Fibroblast of peridontal ligament (primary cell): ENCODE data around the gene ZNF593OS.

ENCODE experiments used
- DNase-seq: peaks from one replicate; pipeline ENCODE4 v3.0.0-alpha.2; 2010; ENCODE audit errors: extremely low read depth

The ZNF593OS gene

GRCh38 chr1:26171084-26172072 lies at the start of gene ZNF593OS:
Gene ZNF593OS, minus strand, starts transcription at chr1:26171832. Its CDS starts 171 bp downstream, at chr1:26171661.
- DNase-seq: no peak

- no peak for DNase-seq
Observed at GRCh38 chr1:26221094-26221493, 49.5 kb upstream of the ZNF593OS start.

GRCh38 chr1:26220199-26220912 lies 48.7 kb upstream of the ZNF593OS start:
- no peak for DNase-seq

- no peak for DNase-seq
Observed at GRCh38 chr1:26218906-26219494, 47.4 kb upstream of the ZNF593OS start.

- no peak for DNase-seq
Observed at GRCh38 chr1:26215246-26215645, 43.6 kb upstream of the ZNF593OS start.

- no peak for DNase-seq
Observed at GRCh38 chr1:26213335-26213905, 41.8 kb upstream of the ZNF593OS start.

GRCh38 chr1:26212726-26213125 lies 41.1 kb upstream of the ZNF593OS start:
- no peak for DNase-seq

- no peak for DNase-seq
Observed at GRCh38 chr1:26210147-26210870, 38.7 kb upstream of the ZNF593OS start.

- no peak for DNase-seq
Observed at GRCh38 chr1:26203642-26204318, 32.1 kb upstream of the ZNF593OS start.

GRCh38 chr1:26200413-26200812 lies 28.8 kb upstream of the ZNF593OS start:
- no peak for DNase-seq

GRCh38 chr1:26197813-26198212 lies 26.2 kb upstream of the ZNF593OS start:
- DNase-seq: no peak

GRCh38 chr1:26197301-26197700 lies 25.7 kb upstream of the ZNF593OS start:
- no peak for DNase-seq

GRCh38 chr1:26195805-26196204 lies 24.2 kb upstream of the ZNF593OS start:
- no peak for DNase-seq

GRCh38 chr1:26191739-26192138 lies 20.1 kb upstream of the ZNF593OS start:
- no peak for DNase-seq

- DNase-seq: peak; percentile 13
Observed at GRCh38 chr1:26190373-26190987, 18.8 kb upstream of the ZNF593OS start, which contains the start of gene CATSPER4. Gene CATSPER4, plus strand, starts transcription at chr1:26190602. Its CDS starts 26 bp downstream, at chr1:26190628.

- DNase-seq: no peak
Observed at GRCh38 chr1:26189751-26190275, 18.2 kb upstream of the ZNF593OS start.

- no peak for DNase-seq
Observed at GRCh38 chr1:26189331-26189730, 17.7 kb upstream of the ZNF593OS start.

- DNase-seq: no peak
Observed at GRCh38 chr1:26188477-26188876, 16.8 kb upstream of the ZNF593OS start.

GRCh38 chr1:26187882-26188281 lies 16.2 kb upstream of the ZNF593OS start:
- no peak for DNase-seq

- no peak for DNase-seq
Observed at GRCh38 chr1:26184883-26185282, 13.3 kb upstream of the ZNF593OS start.
